Neural progenitor cell (in vitro differentiated cells): ENCODE data around the gene CHST13.

Experiments
- EZH2 ChIP-seq: fragments of 200-600 bp; sonication (generic); IDR thresholded peaks from 2 replicates; pipeline ENCODE4 v1.6.1; 2017; ENCODE audit warnings: antibody characterized with exemption, mild to moderate bottlenecking, moderate library complexity
- EZH2phosphoT487 ChIP-seq: fragments of 200-600 bp; sonication (generic); IDR thresholded peaks from 2 replicates; pipeline ENCODE4 v1.6.1; 2017; ENCODE audit warnings: antibody characterized with exemption
- TF ChIP-seq, protein P1 (sequence below): fragments of 200-600 bp; sonication (generic); IDR thresholded peaks from 2 replicates; pipeline ENCODE4 v1.5.1; 2017; ENCODE audit warnings: antibody characterized with exemption, mild to moderate bottlenecking

DNA sequence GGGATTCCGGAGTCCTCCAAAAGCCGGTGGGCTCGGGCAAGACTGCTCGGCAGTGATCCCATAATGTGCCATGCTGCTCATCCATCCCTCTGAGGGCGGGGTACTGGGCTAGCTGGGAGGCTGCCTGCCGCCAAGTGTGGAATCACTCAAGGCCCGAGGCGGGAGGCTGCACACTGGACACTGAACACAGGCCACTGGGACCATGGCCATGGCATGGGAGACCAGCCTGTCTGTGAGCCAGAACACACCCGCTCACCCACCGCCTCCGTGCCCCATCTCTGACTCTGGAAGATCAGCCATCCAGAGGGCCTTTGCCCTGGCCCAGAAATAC, 33.4 kb downstream of the CHST13 start:
- TF ChIP-seq, protein P1, sequence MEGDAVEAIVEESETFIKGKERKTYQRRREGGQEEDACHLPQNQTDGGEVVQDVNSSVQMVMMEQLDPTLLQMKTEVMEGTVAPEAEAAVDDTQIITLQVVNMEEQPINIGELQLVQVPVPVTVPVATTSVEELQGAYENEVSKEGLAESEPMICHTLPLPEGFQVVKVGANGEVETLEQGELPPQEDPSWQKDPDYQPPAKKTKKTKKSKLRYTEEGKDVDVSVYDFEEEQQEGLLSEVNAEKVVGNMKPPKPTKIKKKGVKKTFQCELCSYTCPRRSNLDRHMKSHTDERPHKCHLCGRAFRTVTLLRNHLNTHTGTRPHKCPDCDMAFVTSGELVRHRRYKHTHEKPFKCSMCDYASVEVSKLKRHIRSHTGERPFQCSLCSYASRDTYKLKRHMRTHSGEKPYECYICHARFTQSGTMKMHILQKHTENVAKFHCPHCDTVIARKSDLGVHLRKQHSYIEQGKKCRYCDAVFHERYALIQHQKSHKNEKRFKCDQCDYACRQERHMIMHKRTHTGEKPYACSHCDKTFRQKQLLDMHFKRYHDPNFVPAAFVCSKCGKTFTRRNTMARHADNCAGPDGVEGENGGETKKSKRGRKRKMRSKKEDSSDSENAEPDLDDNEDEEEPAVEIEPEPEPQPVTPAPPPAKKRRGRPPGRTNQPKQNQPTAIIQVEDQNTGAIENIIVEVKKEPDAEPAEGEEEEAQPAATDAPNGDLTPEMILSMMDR = no peak
- TF ChIP-seq EZH2 (no peak), EZH2phosphoT487 (no peak)
